ENCODE measurements around the gene TVP23C.

GRCh38 chr17:15454346-15454745, 108.9 kb downstream of the TVP23C start:
- TF ChIP-seq SP1 (CRISPR knock-in tag; IDR thresholded peaks at IDR 0.05) = no peak
- no peak for TF ChIP-seq JUND (IDR thresholded peaks at IDR 0.05; ENCODE audit: borderline replicate concordance, low read depth, low read length)
- TF ChIP-seq JUND (tag; IDR thresholded peaks at IDR 0.05; ENCODE audit: borderline replicate concordance, low read depth, low read length) = no peak
- no peak for TF ChIP-seq GABPA (tag; conservative IDR thresholded peaks at IDR 0.05; ENCODE audit: low read depth)
- TF ChIP-seq CBFA2T3 (IDR thresholded peaks at IDR 0.05) = no peak

All from K562 (cell line).